NCI-H2171 (cell line): Measurements from ENCODE around the gene CAMSAP1.
"Not testable (repeated sequence)": the region's sequence is repeated elsewhere in the genome, so short reads cannot be mapped to it uniquely, and the experiment has no call there.

Source experiments
- DNase-seq: peaks from one replicate; lab custom pipeline; 2025; lab: John Stamatoyannopoulos, UW

Gene CAMSAP1

GRCh38 chr9:135896626-135897025, 10.7 kb downstream of the CAMSAP1 start:
- DNase-seq: no peak

- DNase-seq: no peak
Observed at GRCh38 chr9:135896205-135896604, 11.1 kb downstream of the CAMSAP1 start.

GRCh38 chr9:135895202-135895848, 12.0 kb downstream of the CAMSAP1 start:
- no peak for DNase-seq

GRCh38 chr9:135893104-135893503, 14.2 kb downstream of the CAMSAP1 start:
- DNase-seq: no peak

GRCh38 chr9:135892327-135892726, 15.0 kb downstream of the CAMSAP1 start:
- DNase-seq: not testable (repeated sequence)

GRCh38 chr9:135891027-135891631, 16.2 kb downstream of the CAMSAP1 start:
- DNase-seq: no peak

GRCh38 chr9:135890190-135891026, 16.9 kb downstream of the CAMSAP1 start:
- DNase-seq: no peak

GRCh38 chr9:135889564-135890189, 17.7 kb downstream of the CAMSAP1 start:
- DNase-seq: no peak

GRCh38 chr9:135888766-135889394, 18.5 kb downstream of the CAMSAP1 start:
- DNase-seq: peak; percentile 67

GRCh38 chr9:135888126-135888765, 19.1 kb downstream of the CAMSAP1 start:
- peak; percentile 45 for DNase-seq

- no peak for DNase-seq
Observed at GRCh38 chr9:135887585-135888050, 19.7 kb downstream of the CAMSAP1 start.

GRCh38 chr9:135887021-135887507, 20.3 kb downstream of the CAMSAP1 start:
- no peak for DNase-seq

- no peak for DNase-seq
Observed at GRCh38 chr9:135886147-135886981, 21.0 kb downstream of the CAMSAP1 start.

GRCh38 chr9:135885100-135885853, 22.1 kb downstream of the CAMSAP1 start:
- peak; percentile 25 for DNase-seq

- DNase-seq: no peak
Observed at GRCh38 chr9:135884328-135885035, 22.9 kb downstream of the CAMSAP1 start.

GRCh38 chr9:135883410-135884089, 23.8 kb downstream of the CAMSAP1 start:
- no peak for DNase-seq

- no peak for DNase-seq
Observed at GRCh38 chr9:135882011-135882410, 25.3 kb downstream of the CAMSAP1 start.

- no peak for DNase-seq
Observed at GRCh38 chr9:135880438-135880837, 26.9 kb downstream of the CAMSAP1 start.
